ENCODE results near the gene ZNF211. TPM values are rescaled to one million over a fixed set of nuclear protein-coding genes. Genes with fewer than 3 reads are reported as not detected.

Gene ZNF211
- 11.1 and 13.8 TPM in 2 replicates for total RNA-seq

- Histone ChIP-seq H3K4me3 (ENCODE audit: low read depth, low read length) (peak within 1 kb of the TSS; percentile 90), H3K27me3 (ENCODE audit: control insufficient read depth, insufficient read depth, low read length) (no peaks in the 10 kb centered on the region), H3K36me3 (ENCODE audit: control insufficient read depth, insufficient read depth, low read length) (peaks cover 1% of the 10 kb centered on the region)
- TF ChIP-seq CTCF (IDR thresholded peaks at IDR 0.05; ENCODE audit: insufficient read depth, low read length, severe bottlenecking): no peak
- FAIRE-seq: no peak
- peak; percentile 87 for DNase-seq (ENCODE audit: low read depth)
Observed at GRCh38 chr19:57632987-57633831, at the start of gene ZNF211. Gene ZNF211 (plus strand): TSS chr19:57633168. CDS start chr19:57633347, 179 bp downstream.

- FAIRE-seq: no peak
- peak; percentile 3 for TF ChIP-seq CTCF (IDR thresholded peaks at IDR 0.05; ENCODE audit: insufficient read depth, low read length, severe bottlenecking)
- peak within 1 kb of the TSS; percentile 47 for H3K4me3 ChIP-seq (ENCODE audit: low read depth, low read length)
Observed at GRCh38 chr19:57583521-57584416, 49.2 kb upstream of the ZNF211 start, which contains the start of gene ZIK1. Gene ZIK1 (plus strand): TSS chr19:57584145. CDS start chr19:57584357, 212 bp downstream.

GRCh38 chr19:57587529-57587928 lies 45.4 kb upstream of the ZNF211 start:
- peak; percentile 66 for DNase-seq (ENCODE audit: low read depth)
- H3K36me3 ChIP-seq (ENCODE audit: control insufficient read depth, insufficient read depth, low read length): peaks cover 8% of the 10 kb centered on the region
- no peak overlapping the region for H3K4me3 ChIP-seq (ENCODE audit: low read depth, low read length)
- H3K27me3 ChIP-seq (ENCODE audit: control insufficient read depth, insufficient read depth, low read length): no peaks in the 10 kb centered on the region
- no peak for TF ChIP-seq CTCF (IDR thresholded peaks at IDR 0.05; ENCODE audit: insufficient read depth, low read length, severe bottlenecking)
- FAIRE-seq: no peak

More at GRCh38 chr19:57583521-57584416, 49.2 kb upstream of the ZNF211 start, which contains the start of gene ZIK1:
- no peaks in the 10 kb centered on the region for H3K27me3 ChIP-seq (ENCODE audit: control insufficient read depth, insufficient read depth, low read length)
- peak; percentile 77 for DNase-seq (ENCODE audit: low read depth)
- H3K36me3 ChIP-seq (ENCODE audit: control insufficient read depth, insufficient read depth, low read length): no peaks in the 10 kb centered on the region

GRCh38 chr19:57599377-57599760 lies 33.6 kb upstream of the ZNF211 start:
- Histone ChIP-seq H3K4me3 (ENCODE audit: low read depth, low read length) (peak overlapping the region; percentile 76), H3K36me3 (ENCODE audit: control insufficient read depth, insufficient read depth, low read length) (no peaks in the 10 kb centered on the region), H3K27me3 (ENCODE audit: control insufficient read depth, insufficient read depth, low read length) (no peaks in the 10 kb centered on the region)
- DNase-seq (ENCODE audit: low read depth) (no peak), FAIRE-seq (no peak)
- no peak for TF ChIP-seq CTCF (IDR thresholded peaks at IDR 0.05; ENCODE audit: insufficient read depth, low read length, severe bottlenecking)

- peak within 1 kb of the TSS; percentile 76 for H3K4me3 ChIP-seq (ENCODE audit: low read depth, low read length)
- FAIRE-seq (no peak), DNase-seq (ENCODE audit: low read depth) (peak; percentile 79)
- H3K36me3 ChIP-seq (ENCODE audit: control insufficient read depth, insufficient read depth, low read length): no peaks in the 10 kb centered on the region
- no peak for TF ChIP-seq CTCF (IDR thresholded peaks at IDR 0.05; ENCODE audit: insufficient read depth, low read length, severe bottlenecking)
- H3K27me3 ChIP-seq (ENCODE audit: control insufficient read depth, insufficient read depth, low read length): no peaks in the 10 kb centered on the region
Observed at GRCh38 chr19:57599761-57600383, 33.1 kb upstream of the ZNF211 start, which contains the start of gene ZNF530. Gene ZNF530 (plus strand): TSS chr19:57599885. CDS start chr19:57604346, 4,461 bp downstream.

All from bronchial epithelial cell (primary cell).